GM18907 (cell line): ENCODE measurements around the gene FRK.
"Not testable (repeated sequence)": the region's sequence is repeated elsewhere in the genome, so short reads cannot be mapped to it uniquely, and the experiment has no call there.

Source experiments
- ATAC-seq: cut with Tn5 transposase; IDR thresholded peaks from one replicate; pipeline ENCODE4 v1.9.1; 2021; ENCODE audit warnings: mild to moderate bottlenecking, moderate library complexity; ENCODE audit not compliant: unreplicated experiment

Gene FRK

GRCh38 chr6:115894426-115894992, 166.2 kb downstream of the FRK start:
- no peak for ATAC-seq

GRCh38 chr6:115891750-115892149, 168.9 kb downstream of the FRK start:
- ATAC-seq: no peak

GRCh38 chr6:115891111-115891669, 169.5 kb downstream of the FRK start:
- ATAC-seq: peak; percentile 99

- no peak for ATAC-seq
Measured at GRCh38 chr6:115890238-115890637, 170.5 kb downstream of the FRK start.

GRCh38 chr6:115888687-115889470, 171.8 kb downstream of the FRK start:
- ATAC-seq: not testable (repeated sequence)

GRCh38 chr6:115887891-115888290, 172.8 kb downstream of the FRK start:
- no peak for ATAC-seq

- ATAC-seq: peak; percentile 62
Measured at GRCh38 chr6:115885636-115886366, 174.9 kb downstream of the FRK start.

GRCh38 chr6:115882771-115883170, 177.9 kb downstream of the FRK start:
- ATAC-seq: no peak

- no peak for ATAC-seq
Measured at GRCh38 chr6:115882174-115882573, 178.5 kb downstream of the FRK start.
